Neuronal stem cell (in vitro differentiated cells): ENCODE data around the gene ATP13A4.

Source experiments
- DNase-seq: peaks from one replicate; pipeline ENCODE4 v3.0.0-alpha.2; 2013; ENCODE audit warnings: low spot score
- H2AFZ ChIP-seq: one replicate; pipeline ENCODE4 v1.6.1; 2013; ENCODE audit warnings: mild to moderate bottlenecking, low read length, inconsistent platforms
- H2AK5ac ChIP-seq: 2 replicates; pipeline ENCODE4 v1.6.1; 2013; ENCODE audit warnings: low read depth, mild to moderate bottlenecking, inconsistent platforms, low read length, moderate library complexity, mixed read lengths
- H2BK120ac ChIP-seq: 2 replicates; pipeline ENCODE4 v1.6.1; 2013; ENCODE audit warnings: low read depth, mild to moderate bottlenecking, inconsistent platforms, low read length, moderate library complexity, mixed read lengths
- H2BK12ac ChIP-seq: one replicate; pipeline ENCODE4 v1.6.1; 2013; ENCODE audit warnings: low read length, inconsistent platforms
- H2BK15ac ChIP-seq: 2 replicates; pipeline ENCODE4 v1.6.1; 2013; ENCODE audit warnings: mild to moderate bottlenecking, low read length, inconsistent platforms, mixed read lengths
- H2BK5ac ChIP-seq: one replicate; pipeline ENCODE4 v1.6.1; 2013; ENCODE audit warnings: inconsistent platforms, mild to moderate bottlenecking, low read length, moderate library complexity
- H3K14ac ChIP-seq: one replicate; pipeline ENCODE4 v1.6.1; 2013; ENCODE audit warnings: low read length, inconsistent platforms
- H3K18ac ChIP-seq: 2 replicates; pipeline ENCODE4 v1.6.1; 2013; ENCODE audit warnings: low read length, inconsistent platforms
- H3K23ac ChIP-seq: 2 replicates; pipeline ENCODE4 v1.6.1; 2013; ENCODE audit warnings: low read depth, mild to moderate bottlenecking, mixed read lengths, low read length, inconsistent platforms; ENCODE audit not compliant: poor library complexity
- H3K27ac ChIP-seq: replicated peaks from 3 replicates; pipeline ENCODE4 v1.5.1; 2013; ENCODE audit warnings: low read length, inconsistent platforms
- H3K27me3 ChIP-seq, 3 experiments: 2 replicates each; pipeline ENCODE4 v1.6.1; 2013; ENCODE audit warnings: low read length in 3 of 3, mild to moderate bottlenecking in 2 of 3, inconsistent platforms in 1 of 3, low read depth in 1 of 3, mixed read lengths in 1 of 3, moderate library complexity in 1 of 3; ENCODE audit not compliant: control insufficient read depth in 3 of 3, insufficient read depth in 3 of 3
- H3K36me3 ChIP-seq, 2 donors: replicated peaks in 1 of 2; 2 replicates each; pipeline ENCODE4 v1.6.1; 2013; ENCODE audit warnings: low read length in 2 of 2; ENCODE audit not compliant: control insufficient read depth in 2 of 2, insufficient read depth in 2 of 2
- H3K4ac ChIP-seq: 2 replicates; pipeline ENCODE4 v1.6.1; 2013; ENCODE audit warnings: inconsistent platforms, mild to moderate bottlenecking, low read length, moderate library complexity
- H3K4me1 ChIP-seq, 2 donors: 1 replicate in 1 of 2; 2 replicates in 1 of 2; pipeline ENCODE4 v1.6.1; 2013; ENCODE audit warnings: low read length in 2 of 2, low read depth in 1 of 2; ENCODE audit not compliant: control insufficient read depth in 2 of 2, insufficient read depth in 1 of 2
- H3K4me2 ChIP-seq: one replicate; pipeline ENCODE4 v1.6.1; 2013; ENCODE audit warnings: mild to moderate bottlenecking, low read length, inconsistent platforms; ENCODE audit not compliant: insufficient read depth, poor library complexity, severe bottlenecking
- H3K4me3 ChIP-seq, 2 donors: 2 replicates each; pipeline ENCODE4 v1.5.1; 2013; ENCODE audit warnings: low read length in 2 of 2, mild to moderate bottlenecking in 2 of 2, inconsistent platforms in 1 of 2, moderate library complexity in 1 of 2
- H3K79me1 ChIP-seq: one replicate; pipeline ENCODE4 v1.6.1; 2013; ENCODE audit warnings: low read depth, mild to moderate bottlenecking, inconsistent platforms, low read length, moderate library complexity
- H3K9ac ChIP-seq: one replicate; pipeline ENCODE4 v1.6.1; 2013; ENCODE audit warnings: mild to moderate bottlenecking, low read depth, low read length, inconsistent platforms; ENCODE audit not compliant: poor library complexity
- H3K9me3 ChIP-seq, 2 donors: replicated peaks in 1 of 2; 2 replicates each; pipeline versions ENCODE3 to v1.6.1; 2013; ENCODE audit warnings: low read length in 2 of 2, mild to moderate bottlenecking in 2 of 2, inconsistent platforms in 1 of 2, low read depth in 1 of 2, mixed read lengths in 1 of 2, moderate library complexity in 1 of 2; ENCODE audit not compliant: control insufficient read depth in 2 of 2, insufficient read depth in 1 of 2
- H4K8ac ChIP-seq: one replicate; pipeline ENCODE4 v1.6.1; 2013; ENCODE audit warnings: low read depth, mild to moderate bottlenecking, inconsistent platforms, low read length, moderate library complexity
- H4K91ac ChIP-seq: one replicate; pipeline ENCODE4 v1.6.1; 2013; ENCODE audit warnings: low read length, low read depth, mild to moderate bottlenecking, inconsistent platforms; ENCODE audit not compliant: poor library complexity
- WGBS, 2 donors: extraction: QIAGEN DNeasy Blood & Tissue Kit; methylation state at CpG; one replicate each; pipeline ENCODE4 v1.1.7; 2013; ENCODE audit warnings: missing lambda C conversion rate in 2 of 2, mixed read lengths in 1 of 2; ENCODE audit not compliant: insufficient read length in 2 of 2, insufficient replicate concordance in 1 of 2; ENCODE audit errors: extremely low coverage in 2 of 2; 5-methylcytosine and 5-hydroxymethylcytosine counted together

The ATP13A4 gene

DNA sequence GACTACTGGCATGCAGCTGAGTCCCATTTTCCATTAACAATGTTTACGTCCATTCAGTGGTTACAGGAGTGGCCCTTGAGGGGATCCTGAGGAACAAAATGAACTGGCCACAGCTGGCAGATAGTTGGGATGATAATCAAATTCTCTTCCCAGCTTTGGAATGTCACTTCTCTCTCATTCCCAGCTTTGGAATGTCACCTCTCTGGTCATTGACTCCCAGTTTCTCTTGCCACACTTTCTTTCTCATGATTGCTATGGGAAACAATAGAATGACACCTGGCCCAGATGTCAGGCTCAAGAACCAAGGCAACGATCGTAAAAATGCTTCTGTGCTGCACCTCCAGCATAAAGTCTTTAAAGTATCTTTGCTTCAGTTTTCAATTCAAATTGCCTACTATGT lies 34.0 kb downstream of the ATP13A4 start:
- WGBS, 2 donors = no CpG with 5 or more reads among the region's 3 CpGs

DNA sequence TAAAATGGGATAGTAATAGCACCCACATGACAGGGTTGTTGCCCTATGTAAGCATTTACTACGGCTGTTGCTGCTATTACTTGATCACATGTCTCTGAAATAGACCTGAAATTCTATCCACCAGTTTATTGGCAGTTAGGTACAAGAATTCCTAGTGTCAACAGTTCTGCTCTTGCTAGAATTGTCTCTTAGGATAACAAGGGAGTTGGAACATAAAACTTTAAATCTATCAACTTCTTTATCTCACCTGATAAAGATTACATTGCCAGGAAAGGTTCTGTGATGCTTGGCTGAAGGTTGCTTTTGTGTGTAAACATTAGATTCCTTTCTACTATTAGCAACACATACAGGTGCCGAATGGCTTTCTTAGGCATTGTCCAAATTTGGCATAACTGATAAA lies 38.7 kb downstream of the ATP13A4 start:
- H3K9ac ChIP-seq = no peak overlapping the region
- no peak overlapping the region for H3K23ac ChIP-seq
- H3K4ac ChIP-seq = no peak overlapping the region
- no peaks in the 10 kb centered on the region for H3K9me3 ChIP-seq
- H3K27ac ChIP-seq = no peak overlapping the region
- H3K18ac ChIP-seq = no peak overlapping the region
- H2AK5ac ChIP-seq = no peak overlapping the region
- H4K91ac ChIP-seq = no peak overlapping the region
- no peak overlapping the region for H4K8ac ChIP-seq
- H3K4me1 ChIP-seq = no peaks in the 10 kb centered on the region
- H3K4me2 ChIP-seq = no peak overlapping the region
- H3K79me1 ChIP-seq = no peaks in the 10 kb centered on the region
- H3K36me3 ChIP-seq = no peaks in the 10 kb centered on the region
- H2BK120ac ChIP-seq = no peak overlapping the region
- H3K4me3 ChIP-seq = no peak overlapping the region
- no peak overlapping the region for H2BK12ac ChIP-seq
- H3K14ac ChIP-seq = no peak overlapping the region
- WGBS, 2 donors = no CpG with 5 or more reads among the region's 2 CpGs
- no peak overlapping the region for H2AFZ ChIP-seq
- H3K27me3 ChIP-seq = no peaks in the 10 kb centered on the region
- no peak overlapping the region for H2BK15ac ChIP-seq
- DNase-seq = no peak
- no peak overlapping the region for H2BK5ac ChIP-seq

More for the DNA sequence above, 34.0 kb downstream of the ATP13A4 start:
- Histone ChIP-seq H3K18ac (no peak overlapping the region), H3K23ac (no peak overlapping the region), H3K9me3 (no peaks in the 10 kb centered on the region), H2BK12ac (no peak overlapping the region), H3K4me3 (no peak overlapping the region), H3K14ac (no peak overlapping the region), H3K4me1 (no peaks in the 10 kb centered on the region), H2BK5ac (no peak overlapping the region), H3K36me3 (no peaks in the 10 kb centered on the region), H4K91ac (no peak overlapping the region), H2BK15ac (no peak overlapping the region), H3K79me1 (no peaks in the 10 kb centered on the region), H2AFZ (no peak overlapping the region), H2BK120ac (no peak overlapping the region), H3K27ac (no peak overlapping the region), H4K8ac (no peak overlapping the region), H2AK5ac (no peak overlapping the region), H3K4ac (no peak overlapping the region), H3K27me3 (no peaks in the 10 kb centered on the region), H3K9ac (no peak overlapping the region), H3K4me2 (no peak overlapping the region)
- no peak for DNase-seq

DNA sequence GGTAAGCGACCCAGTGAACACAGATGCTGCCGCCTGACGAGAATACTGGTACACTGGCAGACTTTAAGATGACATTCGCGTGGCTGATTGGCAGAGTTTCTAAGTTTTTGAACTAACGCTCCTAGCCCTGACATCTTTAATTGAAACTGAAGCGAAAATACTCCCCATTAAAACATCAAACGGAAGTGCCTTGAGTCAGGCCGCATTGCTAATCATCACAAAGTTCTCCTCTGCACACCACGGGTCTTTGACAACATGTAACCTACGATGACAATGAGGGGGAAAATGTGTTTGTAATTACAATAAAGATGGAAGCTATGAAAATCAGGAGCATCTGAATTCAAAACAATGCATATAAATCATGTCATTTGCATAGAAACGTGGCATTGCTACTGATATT lies 44.5 kb downstream of the ATP13A4 start:
- H2BK15ac ChIP-seq = no peak overlapping the region
- H3K4ac ChIP-seq = no peak overlapping the region
- H2AFZ ChIP-seq = no peak overlapping the region
- no peaks in the 10 kb centered on the region for H3K36me3 ChIP-seq
- WGBS, 2 donors = no CpG with 5 or more reads among the region's 12 CpGs
- no peak for DNase-seq
- H3K14ac ChIP-seq = no peak overlapping the region
- no peak overlapping the region for H3K27ac ChIP-seq
- H3K4me2 ChIP-seq = no peak overlapping the region
- no peak overlapping the region for H3K23ac ChIP-seq
- H4K91ac ChIP-seq = no peak overlapping the region
- H3K79me1 ChIP-seq = no peaks in the 10 kb centered on the region
- H2BK120ac ChIP-seq = no peak overlapping the region
- H2BK5ac ChIP-seq = no peak overlapping the region
- no peaks in the 10 kb centered on the region for H3K9me3 ChIP-seq
- H4K8ac ChIP-seq = no peak overlapping the region
- H3K4me1 ChIP-seq = no peaks in the 10 kb centered on the region
- H2AK5ac ChIP-seq = no peak overlapping the region
- H3K18ac ChIP-seq = no peak overlapping the region
- no peak overlapping the region for H2BK12ac ChIP-seq
- no peak overlapping the region for H3K9ac ChIP-seq
- H3K4me3 ChIP-seq = no peak overlapping the region
- H3K27me3 ChIP-seq = peaks cover 0 to 5% (median 0%) of the 10 kb centered on the region in 3 experiments

DNA sequence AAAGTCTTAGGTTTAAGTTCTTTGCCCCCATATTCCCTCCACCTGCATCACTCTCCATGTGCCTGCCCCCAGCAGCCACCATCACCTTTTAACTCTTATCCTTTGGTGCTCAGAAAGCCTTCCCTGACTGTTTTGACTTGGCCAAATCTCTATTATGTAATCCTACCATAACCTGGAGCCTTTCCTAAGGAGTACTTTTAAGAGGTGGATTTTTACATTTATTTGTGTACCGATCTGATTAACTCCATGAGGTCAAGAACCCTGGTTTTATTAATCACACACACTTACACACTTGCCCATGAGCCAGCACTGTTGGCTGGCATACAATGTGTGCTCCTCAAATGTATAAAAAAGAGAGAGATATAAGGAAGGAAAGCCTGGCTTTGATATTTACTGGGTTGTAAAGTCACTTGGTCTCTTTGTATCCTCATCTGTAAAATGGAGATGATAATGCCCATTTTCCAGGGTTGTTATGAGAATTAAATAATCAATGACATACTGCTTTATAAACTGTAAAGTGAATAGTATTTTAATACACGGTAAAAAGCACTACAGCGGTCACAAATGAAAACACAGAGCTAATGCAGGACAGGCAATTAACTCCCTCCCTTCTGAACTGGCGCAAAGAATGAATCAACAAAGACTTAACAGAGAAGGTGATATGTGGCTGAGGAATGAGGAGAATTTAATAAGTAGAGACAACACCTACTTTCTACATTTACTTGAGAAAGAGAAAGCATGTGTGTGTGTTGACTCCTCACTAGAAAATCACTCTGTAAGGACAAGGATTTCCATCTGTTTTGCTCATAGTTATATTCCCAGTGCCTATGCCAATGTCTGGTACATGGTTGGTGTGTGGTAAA lies 45.4 kb downstream of the ATP13A4 start:
- Histone ChIP-seq H2BK15ac (no peak overlapping the region), H2BK5ac (no peak overlapping the region), H3K4ac (no peak overlapping the region), H3K36me3 (no peaks in the 10 kb centered on the region), H2AFZ (no peak overlapping the region), H3K4me2 (no peak overlapping the region), H3K9me3 (no peaks in the 10 kb centered on the region), H2BK120ac (no peak overlapping the region), H3K4me3 (no peak overlapping the region), H3K27me3 (peaks cover 0 to 5% (median 0%) of the 10 kb centered on the region in 3 experiments), H3K23ac (no peak overlapping the region), H4K91ac (no peak overlapping the region), H4K8ac (no peak overlapping the region), H3K14ac (no peak overlapping the region), H3K18ac (no peak overlapping the region), H2BK12ac (no peak overlapping the region), H3K9ac (no peak overlapping the region), H3K27ac (no peak overlapping the region), H3K4me1 (no peaks in the 10 kb centered on the region), H3K79me1 (no peaks in the 10 kb centered on the region), H2AK5ac (no peak overlapping the region)
- WGBS, 2 donors = no CpG with 5 or more reads among the region's 4 CpGs
- no peak for DNase-seq
